NCI-H187 (cell line): Measurements from ENCODE around the gene TCF4.

Experiments used
- DNase-seq, 2 experiments: peaks; one replicate each; lab custom pipeline; 2025; lab: John Stamatoyannopoulos, UW

TCF4 gene

DNA sequence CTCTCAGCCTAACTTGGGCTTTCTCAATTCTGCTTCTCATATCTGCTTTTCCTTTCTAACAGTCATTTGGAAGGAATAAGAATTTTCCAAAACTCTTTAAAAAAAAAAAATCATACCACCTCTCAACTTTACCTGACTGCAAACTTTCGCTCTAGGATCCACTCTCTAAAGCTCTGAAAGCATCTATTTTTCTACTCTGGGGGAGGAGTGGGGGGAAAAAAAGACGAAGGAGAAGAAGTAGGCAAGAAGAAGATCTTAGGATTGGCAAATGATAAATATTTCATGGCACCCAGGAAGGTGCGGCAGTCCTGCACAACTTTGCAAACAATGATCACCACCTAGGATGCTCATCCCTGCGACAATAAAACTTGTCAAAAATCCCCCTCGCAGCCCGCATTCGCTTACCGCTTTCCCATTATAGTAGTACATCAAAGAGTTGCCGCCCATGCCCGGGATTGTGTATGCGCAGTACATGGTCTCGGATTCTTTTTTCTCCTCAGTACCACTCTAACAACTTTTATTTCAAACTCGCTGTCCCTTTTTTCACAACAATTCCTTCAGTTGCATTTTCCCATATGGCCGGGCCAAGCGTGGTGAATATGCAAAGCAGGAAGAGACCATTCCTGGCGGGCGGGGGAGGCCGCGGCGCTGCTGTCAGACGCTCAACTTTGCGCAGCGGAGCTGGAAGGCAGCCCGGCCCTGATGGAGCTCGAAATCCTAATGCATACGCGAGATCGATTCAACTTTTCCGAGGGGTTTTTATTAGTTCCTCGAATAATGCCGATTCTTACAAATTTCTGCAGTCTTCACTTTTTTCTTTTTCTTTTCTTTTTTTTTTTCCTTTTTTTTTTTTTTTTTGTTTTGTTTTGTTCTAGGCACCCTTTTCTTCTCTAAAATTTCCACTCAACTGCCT is 266.5 kb downstream of the TCF4 start:
- peak; percentile 47 to 65 for DNase-seq

DNA sequence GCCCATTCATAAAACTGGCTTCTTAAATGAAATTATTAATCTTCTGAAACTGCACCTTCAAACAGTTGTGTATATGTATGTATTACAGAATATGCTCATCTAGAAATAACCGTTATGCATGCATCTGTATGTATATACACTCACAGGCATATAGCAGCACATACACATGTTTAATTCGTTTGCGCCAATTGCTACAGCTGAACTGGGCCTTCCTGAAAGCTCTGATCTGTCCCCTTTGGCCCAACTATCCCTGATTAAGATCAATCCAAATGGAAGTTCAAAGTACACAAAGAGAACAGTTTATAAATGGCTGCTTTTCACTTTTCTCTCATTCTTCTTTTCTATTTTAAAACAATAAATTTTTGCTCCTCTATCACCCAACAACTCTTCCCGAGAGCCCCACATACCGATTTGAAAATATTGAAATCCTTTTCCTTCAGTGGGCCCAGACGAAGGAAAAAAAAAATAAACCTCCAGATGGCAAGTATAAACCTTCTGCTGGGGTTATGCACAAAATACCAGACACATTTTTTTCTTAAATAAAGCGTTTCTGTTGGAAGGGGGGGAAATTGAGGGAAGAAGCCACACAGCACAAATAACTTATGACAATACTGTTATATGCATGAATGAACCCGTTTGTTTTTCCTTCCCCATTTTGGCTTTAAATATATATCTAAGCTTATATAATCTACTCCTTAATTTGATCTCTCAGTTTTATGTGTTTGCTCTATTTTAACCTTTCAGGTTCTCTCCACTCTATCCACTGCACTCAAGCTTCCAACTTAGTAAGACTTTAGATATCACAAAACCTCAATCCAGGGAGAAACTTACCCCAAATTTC is 267.3 kb downstream of the TCF4 start:
- no peak for DNase-seq

DNA sequence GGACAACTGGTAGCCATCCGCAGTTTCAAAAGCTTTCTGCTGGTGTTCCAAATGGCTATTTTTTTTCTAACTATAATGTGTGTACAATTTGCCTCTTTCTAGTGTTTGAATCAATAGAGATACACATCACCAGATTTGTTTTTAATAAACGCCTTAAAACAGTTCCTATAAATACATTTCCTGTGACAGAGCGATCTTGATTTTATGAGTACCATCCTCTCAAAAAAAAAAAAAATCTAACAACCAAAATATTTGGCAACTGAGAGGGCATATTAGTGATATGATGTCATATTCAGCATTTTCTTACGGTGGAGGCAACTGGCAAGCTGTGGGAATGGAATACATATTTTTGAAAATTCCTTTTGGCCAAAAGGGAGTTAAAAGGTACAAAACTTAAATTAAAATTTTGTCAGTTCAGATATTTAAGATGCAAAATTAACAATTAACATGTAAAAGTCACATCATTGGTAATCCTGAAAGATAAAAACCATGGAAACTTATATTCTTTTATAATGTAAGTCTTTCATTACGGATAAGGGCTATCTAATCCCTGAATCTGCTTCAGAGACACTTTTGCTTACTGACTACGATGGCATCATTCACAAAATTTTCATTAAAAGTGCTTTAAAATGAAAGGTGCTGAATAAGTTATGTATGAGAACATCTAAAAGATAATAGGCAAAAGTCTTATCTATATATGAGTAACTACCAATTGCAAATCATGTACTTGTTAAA is 268.4 kb downstream of the TCF4 start:
- no peak for DNase-seq

DNA sequence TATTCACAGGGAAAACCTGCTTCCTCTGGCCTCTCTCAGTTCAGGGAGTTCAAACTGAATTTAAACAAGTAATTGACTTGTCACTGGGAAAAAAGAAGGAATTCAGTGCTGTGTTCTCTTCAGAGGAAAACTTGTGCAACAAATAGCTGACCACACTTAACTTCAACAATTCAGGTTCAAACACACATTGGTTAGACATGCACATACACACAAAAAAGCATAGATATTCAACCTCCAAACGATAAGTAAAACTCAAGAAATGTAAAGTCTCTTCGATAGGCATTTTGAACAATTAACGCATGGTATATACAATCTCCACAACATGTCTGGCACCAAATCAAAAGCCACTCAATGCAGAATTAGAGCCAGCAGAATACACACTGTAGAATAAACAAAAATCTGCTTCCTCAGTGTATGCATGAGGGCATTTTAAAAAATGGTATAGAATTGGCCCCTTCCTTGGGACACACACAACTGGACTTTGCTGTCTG is 269.0 kb downstream of the TCF4 start:
- no peak for DNase-seq

DNA sequence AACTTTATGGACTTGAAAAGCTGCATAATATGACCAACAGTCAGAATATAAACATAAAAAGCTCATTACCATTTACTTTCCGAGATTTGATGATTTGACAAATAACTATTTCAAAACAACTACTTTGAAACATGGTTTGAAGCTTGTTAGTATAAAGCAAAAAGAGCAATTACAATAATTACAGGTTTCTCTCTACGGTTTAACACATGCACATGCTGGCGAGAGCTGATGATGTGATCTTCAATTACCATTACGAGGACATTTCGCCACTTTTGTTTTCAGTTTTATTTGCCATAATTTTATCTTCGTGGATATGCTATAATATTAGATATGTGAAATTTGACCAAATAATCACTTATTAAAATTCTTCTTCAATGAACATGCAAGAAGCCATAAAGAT is 270.1 kb downstream of the TCF4 start:
- no peak for DNase-seq

DNA sequence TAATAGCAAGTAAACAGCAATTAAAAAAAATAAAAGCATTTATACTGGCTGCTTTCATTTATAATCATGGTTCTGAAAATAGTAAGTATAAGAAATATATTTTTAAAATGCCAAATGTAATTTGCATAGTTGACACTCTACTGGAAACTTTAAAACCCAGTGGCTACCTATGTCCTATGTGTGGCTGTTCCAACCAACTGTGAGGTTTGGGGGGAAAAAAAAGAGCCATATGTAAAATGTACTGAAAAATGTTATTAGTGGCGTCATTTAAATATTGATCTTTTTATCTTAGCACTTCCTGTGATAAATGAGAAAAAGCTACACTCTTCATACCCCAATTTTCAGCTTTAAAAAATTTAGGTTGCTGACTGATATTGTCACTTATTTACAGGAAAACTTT is 270.7 kb downstream of the TCF4 start:
- no peak for DNase-seq

DNA sequence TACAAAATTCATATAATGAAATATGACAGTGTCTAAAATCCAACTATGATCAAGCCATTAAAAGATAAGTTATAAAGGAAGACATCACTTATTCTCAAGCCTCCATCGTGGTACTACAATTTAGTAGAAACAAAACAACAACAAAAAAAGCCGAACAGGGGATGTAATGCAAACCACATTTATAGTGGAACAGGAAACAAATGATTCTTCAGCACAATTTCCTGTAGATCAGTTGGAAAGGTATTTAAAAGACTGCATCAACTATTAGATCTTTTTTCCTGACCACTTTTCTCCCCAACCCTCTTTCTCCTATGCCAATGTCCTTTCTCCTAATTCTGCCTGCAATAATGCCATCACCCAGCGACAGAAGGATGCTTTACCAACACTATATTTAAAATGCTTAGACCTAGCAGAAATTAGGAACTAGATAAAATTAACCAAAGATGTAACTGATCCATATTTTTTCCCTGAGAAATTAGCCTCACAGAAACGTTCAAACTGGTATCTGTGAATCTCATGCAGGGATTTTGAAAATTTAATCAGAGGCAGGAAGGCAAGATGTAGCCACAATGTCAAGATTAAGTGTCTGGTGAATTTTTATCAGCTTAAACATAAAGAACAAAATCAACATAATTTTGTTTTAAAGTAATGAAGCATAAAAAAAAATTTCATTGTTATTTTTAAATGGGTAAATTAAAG is 271.4 kb downstream of the TCF4 start:
- DNase-seq, result no peak

DNA sequence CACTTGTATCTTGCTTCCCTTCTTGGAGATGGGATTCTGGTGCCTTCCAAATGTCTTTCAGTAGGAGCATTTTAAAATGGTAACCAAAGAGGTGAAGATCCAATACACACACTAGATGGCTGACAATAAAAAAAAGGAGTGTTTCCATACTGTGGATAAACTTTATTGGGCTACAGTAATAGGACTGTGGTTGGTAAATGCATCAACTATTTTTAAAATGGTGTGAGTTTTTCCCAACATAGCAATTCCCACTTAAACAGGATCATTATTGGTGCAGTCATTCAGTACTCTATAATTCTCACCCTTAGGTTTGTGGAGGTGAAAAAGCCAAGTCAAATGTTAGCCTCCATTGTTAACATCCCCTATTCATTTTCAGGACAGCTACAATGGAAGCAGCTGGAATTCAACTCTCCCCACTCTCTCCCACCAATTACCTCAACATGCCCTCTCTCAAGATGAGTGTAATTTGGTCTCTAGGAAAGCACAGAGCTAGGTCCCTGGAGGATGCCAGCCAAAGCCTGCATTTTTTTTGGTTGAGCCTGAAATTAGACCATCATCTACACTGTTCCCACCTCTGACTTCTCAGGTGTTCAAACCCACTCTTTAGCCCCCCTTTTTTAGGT is 273.3 kb downstream of the TCF4 start:
- DNase-seq, result no peak

DNA sequence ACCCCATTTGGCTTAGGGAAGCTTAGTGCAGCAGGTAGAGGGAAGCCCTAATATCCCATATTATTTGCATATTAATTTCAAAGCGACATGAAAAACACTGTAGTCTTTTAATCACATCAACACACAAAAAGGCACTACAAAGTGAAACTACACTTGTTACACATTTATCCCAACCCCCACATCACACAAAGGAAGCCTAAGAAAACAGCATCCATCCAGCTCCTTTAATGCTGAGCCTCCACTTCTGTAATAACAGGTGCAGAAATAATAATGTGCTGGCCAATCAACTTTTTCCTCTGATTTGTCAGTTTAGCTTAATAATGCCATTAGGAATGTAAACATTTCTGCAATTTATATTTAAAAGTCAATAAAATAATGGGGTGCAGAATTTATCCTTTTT is 274.0 kb downstream of the TCF4 start:
- DNase-seq, result no peak

DNA sequence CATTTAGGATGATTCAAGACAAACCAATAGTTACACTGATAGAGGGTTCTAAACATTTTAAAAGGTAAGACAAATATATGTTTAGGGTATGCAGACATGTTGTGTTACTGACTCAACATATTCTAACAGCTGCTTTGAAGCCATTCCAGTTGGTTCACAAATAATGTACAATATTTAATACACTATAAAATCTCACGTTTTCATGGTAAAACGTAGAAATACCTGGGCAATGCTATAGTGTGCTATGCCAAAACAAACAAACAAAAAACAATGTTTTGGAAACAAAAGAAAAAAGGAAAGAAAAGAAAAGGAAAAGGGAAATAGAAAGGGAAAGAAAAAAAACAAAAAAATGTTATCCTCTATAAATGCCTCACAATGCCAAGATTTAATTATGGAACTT is 277.1 kb downstream of the TCF4 start:
- no peak for DNase-seq

DNA sequence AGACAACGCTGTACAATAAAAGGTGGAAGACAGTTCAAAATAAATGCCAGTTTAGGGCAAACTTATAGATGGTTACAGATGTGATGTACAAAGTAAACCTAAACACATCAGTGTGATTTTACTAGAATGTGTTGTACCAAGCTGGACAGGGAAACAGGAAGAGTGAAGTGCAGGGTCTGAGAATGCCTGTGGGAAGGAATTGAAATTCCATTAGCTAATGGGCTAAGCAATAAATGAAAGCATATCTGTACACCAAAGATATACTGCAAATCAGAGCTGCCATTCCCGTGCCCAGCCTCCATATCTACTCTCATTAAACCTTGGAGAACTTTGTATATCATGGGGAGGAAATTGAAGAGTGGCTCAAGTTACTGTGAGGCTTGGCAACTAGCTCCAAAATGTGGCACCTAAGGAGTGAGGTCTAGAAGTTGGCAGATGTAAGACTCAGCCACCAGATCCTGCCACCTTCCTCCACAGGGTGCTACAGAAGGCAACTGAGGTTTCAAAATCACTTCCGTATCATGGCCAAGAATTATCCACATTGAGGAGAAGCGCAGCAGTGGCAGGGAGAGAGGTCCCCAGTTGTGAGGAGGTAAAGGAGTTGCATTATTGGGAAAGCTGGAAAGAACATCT is 277.8 kb downstream of the TCF4 start:
- DNase-seq, result no peak

DNA sequence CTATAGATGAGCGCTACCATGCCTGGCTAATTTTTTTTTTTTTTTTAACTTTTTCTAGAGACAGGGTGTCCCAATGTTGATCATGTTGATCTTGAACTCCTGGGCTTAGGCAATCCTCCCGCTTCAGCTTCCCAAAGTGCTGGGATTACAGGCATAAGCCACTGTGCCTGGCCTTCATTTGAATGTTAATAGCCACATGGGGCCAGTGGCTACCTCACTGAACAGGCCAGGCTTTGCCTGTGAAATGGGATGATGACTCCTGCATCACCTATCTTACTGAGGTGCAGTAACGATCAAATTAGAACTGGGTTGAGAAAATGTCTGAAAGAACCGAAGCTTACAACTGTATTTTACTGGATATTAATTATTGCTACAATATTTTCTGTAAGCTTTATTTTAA is 278.7 kb downstream of the TCF4 start:
- DNase-seq, result no peak

DNA sequence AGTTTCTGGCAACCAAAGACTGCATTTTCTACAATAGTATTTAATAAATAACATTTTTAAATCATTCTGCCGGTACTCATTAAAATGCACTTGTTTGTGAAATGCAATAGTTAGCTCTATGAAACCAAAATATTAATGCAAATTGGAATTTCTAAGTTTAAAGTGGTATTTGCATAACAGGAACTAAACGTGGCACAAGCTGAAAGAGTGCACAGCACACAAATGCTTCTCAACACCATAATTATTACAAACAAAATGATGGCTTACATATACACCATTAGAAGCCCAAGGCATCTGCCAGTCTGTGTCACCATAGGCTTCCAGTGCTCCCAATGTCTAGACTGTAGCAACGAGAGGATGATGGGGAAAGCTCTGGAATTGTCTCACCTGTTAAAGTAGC is 280.5 kb downstream of the TCF4 start:
- no peak for DNase-seq

DNA sequence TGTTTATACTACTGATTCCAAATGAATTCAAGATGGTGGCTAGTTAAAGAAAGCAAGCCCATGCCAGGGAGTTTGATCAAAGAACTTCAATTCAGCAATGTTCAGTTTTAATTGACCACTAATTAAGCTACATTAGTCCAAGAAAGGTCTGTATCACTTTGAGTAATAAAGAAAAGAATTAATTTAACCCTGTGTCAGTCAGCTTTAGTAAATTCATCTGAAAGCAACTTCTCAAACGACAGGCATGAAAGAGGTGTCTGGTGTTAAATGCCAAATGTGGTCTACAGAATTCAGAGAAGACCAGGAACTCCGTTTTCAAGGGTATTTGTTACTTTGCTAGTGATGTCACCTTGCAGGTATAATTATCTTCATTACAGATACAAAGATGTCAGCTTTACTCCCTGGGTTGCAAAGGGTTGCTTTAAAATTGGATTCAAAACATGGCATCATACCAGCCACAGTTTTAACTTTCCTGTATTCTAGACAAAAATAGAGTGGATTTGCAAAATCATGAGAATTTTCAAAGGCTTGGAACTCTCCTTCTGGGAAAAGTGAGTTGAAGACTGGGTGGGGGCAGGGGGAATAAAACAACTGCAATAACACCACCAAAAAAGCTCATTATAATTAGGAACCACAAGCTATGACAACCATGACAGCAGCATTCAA is 281.5 kb downstream of the TCF4 start:
- DNase-seq, result no peak

DNA sequence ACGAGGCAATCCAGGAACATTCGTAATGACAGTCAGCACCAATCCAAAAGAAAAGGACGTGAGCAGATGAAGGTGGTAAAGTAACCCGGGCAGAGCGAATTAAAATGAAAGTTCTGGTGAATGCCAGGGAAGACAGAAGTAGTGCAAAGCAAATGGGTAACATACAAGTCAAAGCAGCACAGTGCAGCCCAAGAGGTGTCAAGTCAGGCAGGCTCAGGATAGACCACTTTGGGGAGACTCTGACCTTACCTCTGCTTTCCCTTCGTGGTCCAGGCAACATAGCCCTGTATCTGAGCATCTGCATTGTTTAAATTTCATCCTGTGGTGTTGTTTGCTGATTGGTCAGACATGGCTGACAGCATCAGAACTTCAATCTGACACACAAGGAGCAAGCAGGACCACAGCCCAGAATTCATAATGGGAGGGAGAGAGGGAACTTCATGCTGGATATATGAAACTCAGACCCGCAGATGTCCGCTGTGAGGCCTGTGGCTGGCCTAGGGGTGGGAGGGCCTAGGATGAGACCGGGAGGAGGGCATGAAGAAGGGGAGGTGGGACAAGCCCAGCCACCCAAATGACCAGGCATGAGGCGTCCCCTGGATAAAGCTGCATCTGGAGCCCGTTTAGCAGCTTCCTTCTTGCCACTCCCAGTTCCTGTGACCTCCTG is 285.7 kb downstream of the TCF4 start:
- no peak for DNase-seq

DNA sequence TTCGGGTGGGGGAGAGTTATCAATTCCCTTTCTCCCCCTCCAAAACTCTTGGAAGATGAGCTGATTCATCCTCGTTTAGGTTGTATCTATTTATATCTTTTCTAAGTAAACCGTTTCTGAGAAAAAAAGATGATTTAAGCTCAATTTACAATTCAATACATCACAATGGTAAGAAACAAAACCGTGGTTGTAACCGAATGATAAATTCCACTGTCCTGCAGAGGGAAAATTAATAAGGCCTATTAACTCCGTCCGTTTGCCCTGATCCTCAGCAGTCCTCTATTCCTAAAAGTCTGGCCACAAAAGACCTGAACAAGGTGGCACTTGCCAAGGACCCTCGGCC is 286.2 kb downstream of the TCF4 start:
- DNase-seq, result no peak

DNA sequence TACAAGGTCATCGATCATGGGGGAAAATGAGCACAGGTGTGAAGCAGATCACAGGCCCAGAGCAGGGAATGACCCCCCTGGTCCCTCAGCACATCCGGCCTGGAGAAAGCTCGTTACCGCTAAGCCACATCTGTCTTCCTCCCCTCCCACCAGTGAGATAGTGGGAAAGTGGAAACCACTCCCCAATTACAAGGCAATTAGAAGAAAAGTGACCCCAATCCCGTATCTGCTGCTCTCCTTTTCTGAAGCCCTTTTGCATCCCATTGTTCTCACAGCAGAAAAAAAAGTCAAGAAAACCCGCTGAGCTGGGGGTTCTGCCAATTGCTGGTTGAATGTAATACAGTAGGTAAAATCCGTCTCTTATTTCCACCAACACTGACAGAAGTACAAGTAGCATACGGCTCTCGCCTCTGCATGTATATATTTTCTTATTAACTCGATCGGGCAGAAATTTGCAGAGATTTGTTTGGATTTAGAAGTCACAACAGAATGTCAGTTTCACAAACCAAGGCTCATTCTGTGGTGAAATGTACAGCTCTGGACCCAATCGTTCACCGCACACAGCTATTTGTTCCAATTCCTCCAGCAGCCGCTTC is 287.0 kb downstream of the TCF4 start:
- no peak for DNase-seq

DNA sequence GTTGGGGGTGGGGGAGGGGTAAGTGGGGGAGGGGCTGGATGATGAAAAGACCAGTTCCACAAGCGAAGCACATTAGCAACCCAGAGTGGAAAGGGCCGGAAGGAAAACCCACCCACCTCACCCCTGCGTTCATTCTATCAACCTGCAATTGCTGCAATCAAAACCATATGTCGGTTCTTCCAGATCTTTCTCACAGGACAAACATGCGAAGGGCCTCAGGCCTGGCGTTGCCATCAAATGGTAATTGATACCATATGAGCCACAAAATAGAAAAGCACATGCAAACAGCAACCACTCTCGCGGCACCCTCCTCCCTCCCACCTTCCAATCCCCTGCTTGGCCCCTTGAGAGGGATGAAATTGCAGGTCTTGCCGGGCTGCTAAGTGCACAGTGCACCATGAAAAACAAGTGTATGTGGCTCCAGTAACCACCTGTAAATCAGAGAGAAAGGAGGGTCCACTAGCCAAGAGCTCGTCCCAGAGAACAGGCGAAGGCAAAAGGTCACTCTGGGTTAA is 287.5 kb downstream of the TCF4 start:
- DNase-seq, result no peak

DNA sequence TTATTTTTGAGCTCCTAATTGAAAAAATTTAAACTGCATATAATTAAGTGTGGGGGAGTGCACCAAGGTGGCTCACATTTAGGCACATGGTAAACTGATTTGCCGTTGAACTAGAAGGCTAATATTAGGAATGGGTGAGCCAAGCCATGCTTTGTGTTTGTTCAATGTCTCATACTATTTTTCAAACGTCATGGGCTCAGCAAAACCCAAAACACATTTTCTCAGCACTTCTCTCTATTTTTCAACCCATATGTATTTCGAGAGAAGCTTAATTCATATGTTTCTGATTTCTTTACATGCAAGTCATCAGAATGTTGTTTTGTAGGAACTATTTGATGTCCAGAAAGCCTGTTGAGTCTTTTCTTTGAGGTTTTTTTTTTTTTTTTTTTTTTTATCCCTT is 291.2 kb downstream of the TCF4 start:
- no peak for DNase-seq
